Small intestine (tissue), 7 donors: ENCODE results near the gene ANO7. TPM values are rescaled to one million over a fixed set of nuclear protein-coding genes. Genes with fewer than 3 reads are reported as not detected.

Source experiments
- DNase-seq, 2 donors: peaks; one replicate each; pipeline versions ENCODE4 v3.0.0 to v3.0.0-alpha.2; 2013
- FAIRE-seq: peaks from 2 replicates; lab custom pipeline; 2012; peaks lifted over from hg19 to GRCh38; lab: Jason Lieb, UNC
- H3K27ac ChIP-seq, 3 donors: one replicate each; pipeline ENCODE4 v1.5.1; 2013; ENCODE audit warnings: low read length in 2 of 3, mild to moderate bottlenecking in 2 of 3, control low read depth in 1 of 3, inconsistent platforms in 1 of 3, low read depth in 1 of 3, moderate library complexity in 1 of 3
- H3K27me3 ChIP-seq, 3 donors: one replicate each; pipeline ENCODE4 v1.6.1; 2013; ENCODE audit warnings: low read length in 3 of 3, inconsistent platforms in 1 of 3; ENCODE audit not compliant: control insufficient read depth in 3 of 3, insufficient read depth in 3 of 3
- H3K36me3 ChIP-seq, 3 donors: one replicate each; pipeline ENCODE4 v1.6.1; 2013; ENCODE audit warnings: low read length in 3 of 3, inconsistent platforms in 1 of 3, low read depth in 1 of 3, mild to moderate bottlenecking in 1 of 3, moderate library complexity in 1 of 3; ENCODE audit not compliant: control insufficient read depth in 3 of 3, insufficient read depth in 2 of 3
- H3K4me1 ChIP-seq, 3 donors: one replicate each; pipeline ENCODE4 v1.6.1; 2013; ENCODE audit warnings: low read length in 2 of 3, inconsistent platforms in 1 of 3, low read depth in 1 of 3, mild to moderate bottlenecking in 1 of 3, moderate library complexity in 1 of 3; ENCODE audit not compliant: control insufficient read depth in 3 of 3, insufficient read depth in 2 of 3
- H3K4me3 ChIP-seq, 3 donors: one replicate each; pipeline ENCODE4 v1.5.1; 2013; ENCODE audit warnings: low read length in 3 of 3, control low read depth in 1 of 3, inconsistent platforms in 1 of 3, low read depth in 1 of 3, mild to moderate bottlenecking in 1 of 3, moderate library complexity in 1 of 3
- H3K9me3 ChIP-seq, 2 donors: one replicate each; pipeline ENCODE4 v1.6.1; 2013; ENCODE audit warnings: low read depth in 1 of 2, low read length in 1 of 2; ENCODE audit not compliant: control insufficient read depth in 2 of 2, insufficient read depth in 1 of 2
- WGBS, 3 donors: extraction: QIAGEN DNeasy Blood & Tissue Kit; methylation state at CpG; one replicate each; pipeline ENCODE4 v1.1.7; 2013; 5-methylcytosine and 5-hydroxymethylcytosine counted together
- polyA plus RNA-seq, 4 donors: library from polyadenylated mRNA; stranded (reverse) in 3 of 4; unstranded in 1 of 4; fragments of 200-250 nt in 3 of 4; fragments of 120-200 nt in 1 of 4; gene quantifications; one replicate each; pipeline versions ENCODE4 v1.2.1 to v1.2.3, GENCODE V29; 2013
- donor health status: healthy with polysubstance abuse.
- donor health status: control.
- donor health status: control.
- donor health status: Bipolar disorder and iron deficiency.
- donor health status: healthy.

ANO7 gene
- polyA plus RNA-seq, 4 donors = 1.1 to 40.0 (median 5.9) TPM

DNA sequence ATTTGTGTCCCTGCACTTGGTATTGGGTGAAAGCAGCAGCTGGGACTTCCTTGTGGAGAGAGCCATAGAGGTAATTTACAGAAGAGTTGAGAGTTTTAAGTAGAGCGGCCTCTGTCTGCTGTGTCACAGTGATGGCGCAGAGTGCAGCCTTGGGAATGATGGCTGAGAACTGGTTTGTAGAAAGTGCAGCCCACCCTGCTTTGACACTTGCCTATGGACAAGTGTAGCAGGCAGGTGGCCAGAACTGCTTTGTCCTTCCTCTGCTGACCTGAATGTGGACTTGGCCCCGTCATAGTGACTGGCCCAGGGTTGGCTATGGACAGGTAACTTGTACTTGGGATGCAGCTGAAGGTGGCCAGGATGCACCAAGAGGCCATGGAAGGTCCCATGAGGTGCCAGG lies 6.4 kb upstream of the ANO7 start:
- 96 to 98% (median 98%) methylated on average over 3 of the region's 3 CpGs for WGBS, 3 donors
- no peaks in the 10 kb centered on the region for H3K27me3 ChIP-seq
- H3K4me1 ChIP-seq = no peaks in the 10 kb centered on the region
- no peak overlapping the region for H3K4me3 ChIP-seq
- H3K27ac ChIP-seq = no peak overlapping the region
- H3K9me3 ChIP-seq = no peaks in the 10 kb centered on the region
- FAIRE-seq = no peak
- no peak for DNase-seq
- H3K36me3 ChIP-seq = peaks cover 5 to 39% (median 12%) of the 10 kb centered on the region in 3 donors

GRCh38 chr2:241182531-241183133 lies 5.8 kb upstream of the ANO7 start:
- Histone ChIP-seq H3K4me1 (no peaks in the 10 kb centered on the region), H3K9me3 (no peaks in the 10 kb centered on the region), H3K27me3 (no peaks in the 10 kb centered on the region), H3K27ac (no peak overlapping the region), H3K4me3 (no peak overlapping the region), H3K36me3 (peaks cover 5 to 37% (median 12%) of the 10 kb centered on the region in 3 donors)
- DNase-seq (no peak), FAIRE-seq (no peak)
- WGBS, 3 donors = 91 to 94% (median 93%) methylated on average over 28 of the region's 28 CpGs

- Histone ChIP-seq H3K4me1 (no peaks in the 10 kb centered on the region), H3K36me3 (peaks cover 5 to 33% (median 12%) of the 10 kb centered on the region in 3 donors), H3K27me3 (peaks cover 0 to 3% (median 0%) of the 10 kb centered on the region in 3 donors), H3K27ac (no peak overlapping the region), H3K4me3 (no peak overlapping the region), H3K9me3 (no peaks in the 10 kb centered on the region)
- DNase-seq (no peak), FAIRE-seq (no peak)
- WGBS, 3 donors = 89 to 92% (median 89%) methylated on average over 9 of the region's 9 CpGs
Measured at GRCh38 chr2:241183221-241183620, 5.3 kb upstream of the ANO7 start.

- Histone ChIP-seq H3K27me3 (peaks cover 0 to 3% (median 0%) of the 10 kb centered on the region in 3 donors), H3K4me3 (no peak overlapping the region), H3K36me3 (peaks cover under 1 to 28% (median 5%) of the 10 kb centered on the region in 3 donors), H3K27ac (no peak overlapping the region), H3K9me3 (no peaks in the 10 kb centered on the region), H3K4me1 (no peaks in the 10 kb centered on the region)
- FAIRE-seq = no peak
- WGBS, 3 donors = 72 to 75% (median 74%) methylated on average over 9 of the region's 9 CpGs
- DNase-seq = no peak
Measured at GRCh38 chr2:241184901-241185300, 3.6 kb upstream of the ANO7 start.

DNA sequence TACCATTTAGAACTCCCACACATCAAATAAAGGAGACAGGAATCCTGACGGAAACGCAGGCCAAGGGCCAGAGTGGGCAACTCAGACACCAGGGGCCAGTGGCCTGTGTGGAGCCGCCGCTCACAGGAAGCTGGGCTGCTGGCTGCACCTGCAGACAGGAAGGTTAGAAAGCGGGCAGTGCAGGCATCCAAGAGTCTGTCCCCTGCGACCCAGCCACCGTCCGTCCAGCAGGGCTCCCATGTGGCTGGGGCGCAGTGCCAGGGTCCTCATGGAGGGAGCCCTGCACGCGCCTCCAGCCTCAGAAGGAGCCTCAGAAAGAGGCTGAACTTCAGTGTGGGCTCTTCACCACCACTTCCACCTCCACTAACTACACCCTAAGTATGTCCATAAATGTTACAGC lies 2.5 kb upstream of the ANO7 start:
- no peak overlapping the region for H3K4me3 ChIP-seq
- WGBS, 3 donors = 70 to 88% (median 82%) methylated on average over 8 to 11 of the region's 11 CpGs
- no peaks in the 10 kb centered on the region for H3K9me3 ChIP-seq
- no peak for DNase-seq
- H3K4me1 ChIP-seq = no peaks in the 10 kb centered on the region
- no peak for FAIRE-seq
- H3K27ac ChIP-seq = no peak overlapping the region
- H3K27me3 ChIP-seq = peaks cover 0 to 3% (median 0%) of the 10 kb centered on the region in 3 donors
- peaks cover 0 to 23% (median 4%) of the 10 kb centered on the region in 3 donors for H3K36me3 ChIP-seq

GRCh38 chr2:241187101-241187917 lies 1.2 kb upstream of the ANO7 start:
- H3K4me1 ChIP-seq = no peaks in the 10 kb centered on the region
- 58 to 60% (median 60%) methylated on average over 14 of the region's 14 CpGs for WGBS, 3 donors
- H3K36me3 ChIP-seq = peaks cover 0 to 15% (median 4%) of the 10 kb centered on the region in 3 donors
- H3K27ac ChIP-seq = no peak overlapping the region
- peaks cover 0 to 3% (median 0%) of the 10 kb centered on the region in 3 donors for H3K27me3 ChIP-seq
- no peak overlapping the region for H3K4me3 ChIP-seq
- DNase-seq = no peak
- FAIRE-seq = no peak
- H3K9me3 ChIP-seq = no peaks in the 10 kb centered on the region

DNA sequence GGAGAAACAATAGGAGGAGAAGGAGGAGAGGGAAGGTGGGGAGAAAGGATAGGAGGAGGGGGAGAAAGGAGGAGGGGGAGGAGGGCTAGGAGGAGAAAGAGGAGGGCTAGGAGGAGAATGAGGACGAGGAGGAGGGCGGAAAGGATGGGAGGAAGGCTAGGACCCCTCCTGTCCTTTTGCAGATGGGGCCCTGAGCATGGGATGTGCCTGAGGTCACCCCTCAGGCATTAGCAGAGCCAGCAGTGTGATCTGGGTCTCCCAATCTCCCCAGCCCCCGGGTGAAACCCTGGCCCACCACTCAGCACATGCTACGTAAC lies 601 bp upstream of the ANO7 start:
- Histone ChIP-seq H3K27ac (no peak overlapping the region), H3K36me3 (peaks cover 0 to 9% (median 2%) of the 10 kb centered on the region in 3 donors), H3K9me3 (no peaks in the 10 kb centered on the region), H3K27me3 (peaks cover 0 to 3% (median 0%) of the 10 kb centered on the region in 3 donors), H3K4me3 (no peak overlapping the region), H3K4me1 (no peaks in the 10 kb centered on the region)
- no peak for DNase-seq
- no peak for FAIRE-seq
- 55 to 68% (median 57%) methylated on average over 4 of the region's 4 CpGs for WGBS, 3 donors

DNA sequence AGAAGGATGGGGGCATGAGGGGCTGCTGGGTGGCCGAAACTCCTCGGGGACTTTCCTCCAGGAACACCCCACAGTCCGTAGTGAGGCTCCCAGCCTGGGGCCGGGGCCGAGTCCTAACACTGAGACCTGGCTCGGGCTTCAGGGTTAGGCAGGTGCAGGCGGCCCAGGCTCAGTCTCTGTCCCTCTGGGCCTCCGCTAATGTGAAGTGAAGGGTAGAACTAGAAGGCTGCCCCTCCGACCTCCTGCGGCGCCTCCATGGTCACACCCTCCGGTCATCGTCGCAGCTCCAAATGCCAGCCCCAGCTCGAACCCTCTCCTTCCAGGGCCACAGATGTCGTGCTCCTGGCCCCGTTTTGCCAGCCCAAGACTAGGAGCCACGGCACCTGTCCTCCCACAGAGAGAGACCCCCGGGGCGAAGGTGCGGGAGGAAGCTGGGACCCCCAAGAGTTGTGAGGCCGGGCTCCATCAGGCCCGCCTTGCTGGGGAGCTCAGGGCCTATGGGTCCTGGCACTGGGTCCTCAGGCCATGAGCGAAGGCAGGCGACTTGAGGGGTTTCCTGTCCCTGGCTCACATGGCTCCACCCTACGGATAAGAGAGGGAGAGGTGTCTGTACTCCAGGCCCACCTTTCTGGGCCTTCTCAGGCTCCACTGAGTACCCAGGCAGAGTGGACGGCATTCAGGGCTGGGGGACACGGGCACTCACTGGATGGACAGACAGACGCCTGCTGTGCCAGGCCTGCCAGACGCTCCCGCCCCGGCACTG lies 797 bp downstream of the ANO7 start:
- Histone ChIP-seq H3K27ac (peak overlapping the region in 1 of 3 donors; percentile 33), H3K36me3 (no peaks in the 10 kb centered on the region), H3K4me1 (no peaks in the 10 kb centered on the region), H3K4me3 (peak overlapping the region in 1 of 3 donors; percentile 29), H3K27me3 (peaks cover 0 to 3% (median 0%) of the 10 kb centered on the region in 3 donors), H3K9me3 (no peaks in the 10 kb centered on the region)
- 88 to 93% (median 91%) methylated on average over 29 to 32 of the region's 32 CpGs for WGBS, 3 donors
- DNase-seq (no peak), FAIRE-seq (no peak)
